SK-N-SH (cell line): ENCODE measurements around the gene CPZ. TPM values are rescaled to one million over a fixed set of nuclear protein-coding genes. Genes with fewer than 3 reads are reported as not detected.

Source experiments
- CTCF ChIA-PET: fragments of 300-600, 350-600 bp; formaldehyde crosslinking; extraction: SDS; loops from one replicate; lab custom pipeline; 2021; lab: Yijun Ruan, JAX
- POLR2A ChIA-PET: fragments of 350-600 bp; sonication (Branson Sonifier 250); formaldehyde crosslinking; extraction: SDS; loops from one replicate; lab custom pipeline; 2020; ENCODE audit warnings: antibody characterized with exemption, inconsistent platforms; lab: Yijun Ruan, JAX
- DNase-seq: peaks from one replicate; pipeline ENCODE4 v3.0.0; 2012
- H2AFZ ChIP-seq: fragments of 200-600 bp; sonication (generic); 2 replicates; pipeline ENCODE4 v1.8.1; 2016; ENCODE audit warnings: antibody characterized with exemption, mild to moderate bottlenecking, low read depth
- H3F3A ChIP-seq: fragments of 200-600 bp; sonication (generic); replicated peaks from 2 replicates; pipeline ENCODE3; 2016; ENCODE audit warnings: antibody characterized with exemption, mild to moderate bottlenecking; ENCODE audit not compliant: insufficient read depth
- H3K27ac ChIP-seq, 2 experiments: fragments of 200-500 bp in 1 of 2; fragments of 200-600 bp in 1 of 2; sonication (Bioruptor generic) in 1 of 2; sonication (generic), shearing (Covaris generic) in 1 of 2; 2 replicates each; pipeline versions ENCODE4 v1.5.1 to v1.6.1; 2014 to 2016; ENCODE audit warnings: low read depth in 2 of 2, inconsistent platforms in 1 of 2, low read length in 1 of 2, mild to moderate bottlenecking in 1 of 2, mixed read lengths in 1 of 2
- H3K27me3 ChIP-seq: fragments of 200-600 bp; sonication (generic), shearing (Covaris generic); 2 replicates; pipeline ENCODE4 v1.6.1; 2016; ENCODE audit warnings: mixed run types; ENCODE audit not compliant: insufficient read depth
- H3K36me3 ChIP-seq, 2 experiments: fragments of 200-500 bp in 1 of 2; fragments of 200-600 bp in 1 of 2; sonication (Bioruptor generic) in 1 of 2; sonication (generic) in 1 of 2; replicated peaks in 1 of 2; 2 replicates each; pipeline versions ENCODE3 to v1.5.1; 2014 to 2016; ENCODE audit warnings: low read length in 1 of 2, mild to moderate bottlenecking in 1 of 2; ENCODE audit not compliant: insufficient read depth in 2 of 2, control insufficient read depth in 1 of 2
- H3K4me1 ChIP-seq, 2 experiments: fragments of 200-500 bp in 1 of 2; fragments of 200-600 bp in 1 of 2; sonication (Bioruptor generic) in 1 of 2; sonication (generic), shearing (Covaris generic) in 1 of 2; 2 replicates each; pipeline versions ENCODE4 v1.5.1 to v1.6.1; 2014 to 2016; ENCODE audit warnings: low read depth in 1 of 2, low read length in 1 of 2, mixed run types in 1 of 2; ENCODE audit not compliant: insufficient read depth in 2 of 2, control insufficient read depth in 1 of 2
- H3K4me2 ChIP-seq: fragments of 200-600 bp; sonication (generic), shearing (Covaris generic); 2 replicates; pipeline ENCODE4 v1.6.1; 2017; ENCODE audit warnings: mixed run types
- H3K4me3 ChIP-seq, 2 experiments: fragments of 200-500 bp in 1 of 2; fragments of 200-600 bp in 1 of 2; sonication (Bioruptor generic) in 1 of 2; sonication (generic), shearing (Covaris generic) in 1 of 2; 2 replicates each; pipeline versions ENCODE4 v1.5.1 to v1.8.1; 2014 to 2016; ENCODE audit warnings: low read depth in 2 of 2, inconsistent platforms in 1 of 2, low read length in 1 of 2, mild to moderate bottlenecking in 1 of 2, mixed read lengths in 1 of 2, moderate library complexity in 1 of 2
- H3K79me2 ChIP-seq: fragments of 200-600 bp; sonication (generic); 2 replicates; pipeline ENCODE4 v1.8.1; 2017; ENCODE audit warnings: mild to moderate bottlenecking; ENCODE audit not compliant: insufficient read depth
- H3K9ac ChIP-seq: fragments of 200-600 bp; sonication (generic); 2 replicates; pipeline ENCODE4 v1.6.1; 2017; ENCODE audit warnings: mixed run types
- H3K9me2 ChIP-seq: fragments of 200-600 bp; sonication (generic); 2 replicates; pipeline ENCODE4 v1.6.1; 2017; ENCODE audit warnings: mixed run types
- H3K9me3 ChIP-seq: fragments of 200-600 bp; sonication (generic); 2 replicates; pipeline ENCODE4 v1.6.1; 2017; ENCODE audit warnings: mixed run types, mild to moderate bottlenecking, moderate library complexity
- H4K20me1 ChIP-seq: fragments of 200-600 bp; sonication (generic); 2 replicates; pipeline ENCODE4 v1.6.1; 2017; ENCODE audit warnings: mild to moderate bottlenecking, mixed run types; ENCODE audit not compliant: insufficient read depth
- CHD2 ChIP-seq: fragments of 150-350 bp; IDR thresholded peaks from 2 replicates; pipeline ENCODE4 v1.6.1; 2018; ENCODE audit warnings: low read length; ENCODE audit not compliant: partially characterized antibody
- EP300 ChIP-seq, 2 experiments: IDR thresholded peaks; 2 replicates each; pipeline versions ENCODE4 v1.4.0 to v1.6.1; 2012; ENCODE audit warnings: borderline replicate concordance in 1 of 2, low read depth in 1 of 2, low read length in 1 of 2
- FOXJ3 ChIP-seq: sonication (generic); formaldehyde crosslinking; IDR thresholded peaks from 2 replicates; pipeline ENCODE4 v1.5.1; 2020; ENCODE audit warnings: mild to moderate bottlenecking, missing genetic modification reagents
- FOXM1 ChIP-seq: IDR thresholded peaks from 2 replicates; pipeline ENCODE4 v1.4.0; 2012; ENCODE audit warnings: low read depth, mild to moderate bottlenecking
- MEF2A ChIP-seq: IDR thresholded peaks from 2 replicates; pipeline ENCODE4 v1.4.0; 2012; ENCODE audit warnings: low read depth, borderline replicate concordance
- MXI1 ChIP-seq: IDR thresholded peaks from 2 replicates; pipeline ENCODE4 v1.6.1; 2012; ENCODE audit warnings: mild to moderate bottlenecking, low read depth, low read length, improper control_type of control experiment
- NRF1 ChIP-seq: IDR thresholded peaks from 2 replicates; pipeline ENCODE4 v1.6.1; 2012; ENCODE audit warnings: low read depth, mild to moderate bottlenecking, low read length
- PBX3 ChIP-seq: IDR thresholded peaks from 2 replicates; pipeline ENCODE4; 2012
- RAD21 ChIP-seq: IDR thresholded peaks from 2 replicates; pipeline ENCODE4 v1.6.1; 2012; ENCODE audit warnings: mild to moderate bottlenecking, low read length
- SIN3A ChIP-seq: IDR thresholded peaks from 2 replicates; pipeline ENCODE4 v1.6.1; 2012; ENCODE audit warnings: low read depth, mild to moderate bottlenecking, low read length, moderate library complexity, borderline replicate concordance
- SMC3 ChIP-seq: IDR thresholded peaks from 2 replicates; pipeline ENCODE4 v1.6.1; 2012; ENCODE audit warnings: low read depth, low read length, improper control_type of control experiment
- TCF12 ChIP-seq: IDR thresholded peaks from 2 replicates; pipeline ENCODE4 v1.4.0; 2012
- WGBS: methylation state at CpG from one replicate; pipeline ENCODE4 v1.1.6; 2017; ENCODE audit warnings: low lambda C conversion rate; 5-methylcytosine and 5-hydroxymethylcytosine counted together
- polyA plus RNA-seq, 3 experiments: library from polyadenylated mRNA; depleted of rRNA; stranded (reverse); fragments of >200 nt; gene quantifications; 2 replicates each; pipeline ENCODE4 v1.2.3, GENCODE V29; 2012
- TF ChIP-seq, protein P1 (sequence below): fragments of 150-350 bp; IDR thresholded peaks from 2 replicates; pipeline ENCODE4 v1.6.1; 2016; ENCODE audit warnings: mild to moderate bottlenecking, low read depth, low read length

Gene CPZ
- polyA plus RNA-seq, 1 of the 3 experiments (the other 2 are of a cell fraction) = not detected

DNA sequence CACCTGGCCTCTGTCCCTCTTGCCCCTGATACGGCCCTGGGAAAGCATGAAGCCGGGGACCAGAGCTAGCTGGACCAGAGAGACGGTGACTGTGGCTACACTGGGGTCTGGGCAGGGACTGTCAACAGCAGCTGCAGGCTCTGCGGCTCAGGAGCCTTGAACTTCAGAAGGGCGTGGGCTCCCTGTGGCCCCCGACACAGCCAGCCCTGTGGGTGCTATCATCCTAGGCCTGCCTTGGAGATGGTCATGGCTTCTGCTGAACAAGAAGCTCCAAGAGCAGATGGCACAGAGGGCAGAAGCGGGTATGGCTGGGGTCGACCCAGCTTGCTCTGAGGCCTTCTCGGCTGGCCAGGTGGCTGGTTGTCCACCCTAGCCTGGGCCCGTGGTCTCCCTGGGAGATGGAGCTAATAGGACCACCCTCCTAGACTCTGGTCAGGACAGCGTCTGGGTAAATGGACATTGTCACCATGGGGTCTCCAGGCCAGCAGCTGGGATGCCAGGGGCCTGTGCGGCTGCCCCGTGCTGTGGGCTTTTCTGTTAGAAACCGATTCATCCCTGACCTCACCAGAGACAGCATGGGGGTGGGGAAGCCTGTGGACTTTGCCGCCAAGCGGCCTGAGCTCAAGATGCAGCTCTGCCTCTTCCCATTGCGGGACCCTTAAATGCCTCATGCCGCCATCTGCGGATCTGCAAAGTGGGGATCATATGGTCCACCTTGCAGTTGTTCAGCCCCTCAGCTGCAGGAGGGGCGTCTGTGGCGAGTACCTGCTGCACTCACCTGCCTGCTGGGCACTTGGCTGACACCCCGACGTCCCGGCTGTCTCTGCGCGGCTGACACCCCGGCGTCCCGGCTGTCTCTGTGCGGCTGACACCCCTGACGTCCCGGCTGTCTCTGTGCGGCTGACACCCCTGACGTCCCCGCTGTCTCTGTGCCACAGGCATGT lies 21.1 kb downstream of the CPZ start:
- H3K36me3 ChIP-seq = no peaks in the 10 kb centered on the region
- no peak overlapping the region for H3K9ac ChIP-seq
- DNase-seq = no peak
- ChIA-PET POLR2A (no interaction called here), CTCF (interaction anchor here (0.9 to 2.0 kb wide), 3 partner anchors 46 to 304 kb away, joined by 3 to 6 read pairs (median 3); no protein-coding TSS in a partner anchor)
- H3K9me3 ChIP-seq = no peaks in the 10 kb centered on the region
- H3K4me3 ChIP-seq = no peak overlapping the region
- peaks cover 0 to 19% of the 10 kb centered on the region in 2 experiments; a peak in 1 of 4 replicates for H3K4me1 ChIP-seq
- H2AFZ ChIP-seq = no peak overlapping the region
- no peaks in the 10 kb centered on the region for H3F3A ChIP-seq
- no peaks in the 10 kb centered on the region for H3K79me2 ChIP-seq
- H3K27me3 ChIP-seq = peaks cover 10% of the 10 kb centered on the region; the same call in 1 of the 2 replicates
- no peak for TF ChIP-seq SIN3A
- no peak for TF ChIP-seq MXI1
- no peak for TF ChIP-seq PBX3
- TF ChIP-seq FOXJ3 (CRISPR knock-in tag) = no peak
- TF ChIP-seq CHD2 = no peak
- no peak for TF ChIP-seq MEF2A
- TF ChIP-seq FOXM1 = no peak
- no peak for TF ChIP-seq NRF1
- no peak for TF ChIP-seq EP300 (IDR thresholded peaks at IDR 0.05; ENCODE audit: borderline replicate concordance in 1 of 2, low read depth in 1 of 2, low read length in 1 of 2)
- TF ChIP-seq TCF12 = no peak
- no peak for TF ChIP-seq SMC3
- TF ChIP-seq RAD21 = no peak
- H4K20me1 ChIP-seq = no peaks in the 10 kb centered on the region
- H3K27ac ChIP-seq = no peak overlapping the region
- no peaks in the 10 kb centered on the region for H3K9me2 ChIP-seq
- no peak overlapping the region for H3K4me2 ChIP-seq
- WGBS = 69% methylated on average over 13 of the region's 35 CpGs

DNA sequence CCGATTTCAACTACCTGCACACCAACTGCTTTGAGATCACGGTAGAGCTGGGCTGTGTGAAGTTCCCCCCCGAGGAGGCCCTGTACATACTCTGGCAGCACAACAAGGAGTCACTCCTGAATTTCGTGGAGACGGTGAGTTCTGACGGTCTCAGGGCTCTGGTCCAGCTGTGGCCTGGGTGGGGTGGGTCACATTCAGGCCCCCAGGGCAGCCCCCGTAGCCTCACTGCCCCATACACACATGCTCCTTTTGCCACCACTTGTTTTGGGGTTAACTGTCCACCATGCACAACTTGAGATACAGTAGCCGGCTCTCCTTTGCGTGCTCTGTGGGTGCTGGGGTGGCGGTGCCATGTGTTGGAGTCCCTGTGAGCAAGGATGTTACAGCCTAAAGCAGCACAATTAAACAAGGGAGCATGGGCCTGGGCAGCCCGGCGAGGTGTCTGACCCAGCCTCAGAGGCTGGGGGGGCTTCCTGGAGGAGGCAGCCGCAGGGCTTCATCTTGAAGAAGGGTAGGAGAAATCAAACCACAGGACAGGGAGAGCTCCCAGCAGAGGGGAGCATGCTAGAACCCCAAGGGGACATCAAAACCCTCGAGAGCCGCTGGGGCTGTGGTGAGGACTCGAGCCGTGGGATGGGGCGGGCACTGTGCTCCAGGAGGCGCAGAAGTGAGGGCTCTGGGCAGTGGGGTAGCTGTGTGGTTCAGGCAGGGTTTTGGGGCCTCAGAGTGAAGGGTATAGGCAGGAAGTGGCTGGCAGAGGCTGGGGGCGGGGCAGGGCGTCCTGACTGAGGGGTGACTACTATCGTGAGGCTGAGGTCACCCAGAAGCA lies 22.0 kb downstream of the CPZ start:
- WGBS = 63% methylated on average over 10 of the region's 22 CpGs
- peaks cover 10% of the 10 kb centered on the region; the same call in 1 of the 2 replicates for H3K27me3 ChIP-seq
- CTCF ChIA-PET = interaction anchor here (1.3 to 4.0 kb wide), 3 partner anchors 47 to 303 kb away, joined by 3 to 17 read pairs (median 6); no protein-coding TSS in a partner anchor
- H3K9me2 ChIP-seq = no peaks in the 10 kb centered on the region
- TF ChIP-seq FOXJ3 (CRISPR knock-in tag) (no peak), RAD21 (no peak)
- TF ChIP-seq, protein P1, sequence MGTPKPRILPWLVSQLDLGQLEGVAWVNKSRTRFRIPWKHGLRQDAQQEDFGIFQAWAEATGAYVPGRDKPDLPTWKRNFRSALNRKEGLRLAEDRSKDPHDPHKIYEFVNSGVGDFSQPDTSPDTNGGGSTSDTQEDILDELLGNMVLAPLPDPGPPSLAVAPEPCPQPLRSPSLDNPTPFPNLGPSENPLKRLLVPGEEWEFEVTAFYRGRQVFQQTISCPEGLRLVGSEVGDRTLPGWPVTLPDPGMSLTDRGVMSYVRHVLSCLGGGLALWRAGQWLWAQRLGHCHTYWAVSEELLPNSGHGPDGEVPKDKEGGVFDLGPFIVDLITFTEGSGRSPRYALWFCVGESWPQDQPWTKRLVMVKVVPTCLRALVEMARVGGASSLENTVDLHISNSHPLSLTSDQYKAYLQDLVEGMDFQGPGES = no peak
- no peaks in the 10 kb centered on the region for H3K79me2 ChIP-seq
- no peaks in the 10 kb centered on the region for H4K20me1 ChIP-seq
- peaks cover 0 to 16% of the 10 kb centered on the region in 2 experiments; a peak in 1 of 4 replicates for H3K4me1 ChIP-seq
- DNase-seq = no peak
- POLR2A ChIA-PET = no interaction called here
- H3K36me3 ChIP-seq = no peaks in the 10 kb centered on the region
- H2AFZ ChIP-seq = no peak overlapping the region
- H3F3A ChIP-seq = no peaks in the 10 kb centered on the region
- H3K4me2 ChIP-seq = no peak overlapping the region
- H3K9ac ChIP-seq = no peak overlapping the region
- no peak overlapping the region for H3K4me3 ChIP-seq
- no peak overlapping the region for H3K27ac ChIP-seq
- no peaks in the 10 kb centered on the region for H3K9me3 ChIP-seq
